Osteoblast (primary cell): Measurements from ENCODE around the gene IDI1. TPM values are rescaled to one million over a fixed set of nuclear protein-coding genes. Genes with fewer than 3 reads are reported as not detected.

Source experiments
- DNase-seq: peaks from one replicate; pipeline ENCODE4 v3.0.0; 2011; ENCODE audit warnings: low spot score, mixed read lengths; ENCODE audit not compliant: insufficient read length; ENCODE audit errors: missing footprints
- H2AFZ ChIP-seq: 2 replicates; pipeline ENCODE4 v1.6.0; 2011; ENCODE audit warnings: mild to moderate bottlenecking, low read length
- H3K27ac ChIP-seq: 2 replicates; pipeline ENCODE4 v1.5.1; 2011; ENCODE audit warnings: mild to moderate bottlenecking, low read depth, low read length, moderate library complexity
- H3K27me3 ChIP-seq: 2 replicates; pipeline ENCODE4 v1.6.0; 2012; ENCODE audit warnings: mild to moderate bottlenecking, control low read depth, inconsistent platforms, low read length, moderate library complexity; ENCODE audit not compliant: insufficient read depth
- H3K36me3 ChIP-seq: 2 replicates; pipeline ENCODE4 v1.5.1; 2011; ENCODE audit warnings: mild to moderate bottlenecking, low read length, control low read depth, moderate library complexity; ENCODE audit not compliant: insufficient read depth
- H3K4me1 ChIP-seq: 2 replicates; pipeline ENCODE4 v1.5.1; 2011; ENCODE audit warnings: mild to moderate bottlenecking, low read length, control low read depth, moderate library complexity; ENCODE audit not compliant: insufficient read depth
- H3K4me2 ChIP-seq: 2 replicates; pipeline ENCODE4 v1.6.0; 2011; ENCODE audit warnings: mild to moderate bottlenecking, low read length; ENCODE audit not compliant: insufficient read depth
- H3K4me3 ChIP-seq: fragments of 200-600 bp; sonication (generic); 3 replicates; pipeline ENCODE4 v1.5.1; 2012; ENCODE audit warnings: mild to moderate bottlenecking, low read length, inconsistent platforms; ENCODE audit not compliant: insufficient read depth
- H3K79me2 ChIP-seq: 2 replicates; pipeline ENCODE4 v1.6.0; 2012; ENCODE audit warnings: mild to moderate bottlenecking, low read length, control low read depth, inconsistent platforms; ENCODE audit not compliant: insufficient read depth
- H3K9me3 ChIP-seq: 2 replicates; pipeline ENCODE4 v1.5.1; 2011; ENCODE audit warnings: low read depth, low read length, control low read depth
- H4K20me1 ChIP-seq: 2 replicates; pipeline ENCODE4 v1.6.0; 2012; ENCODE audit warnings: mild to moderate bottlenecking, low read length, control low read depth; ENCODE audit not compliant: insufficient read depth
- CTCF ChIP-seq: IDR thresholded peaks from 2 replicates; pipeline ENCODE4 v1.5.1; 2011; ENCODE audit warnings: mild to moderate bottlenecking, low read depth, low read length, moderate library complexity; ENCODE audit errors: extremely low read depth
- total RNA-seq: library from RNA; depleted of rRNA; stranded (reverse); fragments of >200 nt; gene quantifications from 2 replicates; pipeline ENCODE4 v1.2.3, GENCODE V29; 2012

The IDI1 gene
- total RNA-seq, 1 donor = 104 TPM

GRCh38 chr10:996031-996430 lies 52.9 kb downstream of the IDI1 start:
- no peak overlapping the region for H2AFZ ChIP-seq
- no peak overlapping the region for H3K27ac ChIP-seq
- no peak overlapping the region for H3K4me3 ChIP-seq
- no peaks in the 10 kb centered on the region for H3K4me1 ChIP-seq
- H3K9me3 ChIP-seq = no peaks in the 10 kb centered on the region
- H4K20me1 ChIP-seq = peaks cover 38% of the 10 kb centered on the region
- no peaks in the 10 kb centered on the region for H3K27me3 ChIP-seq
- no peak overlapping the region for H3K4me2 ChIP-seq
- H3K36me3 ChIP-seq = peaks cover 86% of the 10 kb centered on the region
- no peak for DNase-seq
- peaks cover 80% of the 10 kb centered on the region for H3K79me2 ChIP-seq
- no peak for TF ChIP-seq CTCF

GRCh38 chr10:995559-995926 lies 53.4 kb downstream of the IDI1 start:
- DNase-seq = no peak
- peaks cover 81% of the 10 kb centered on the region for H3K36me3 ChIP-seq
- peaks cover 80% of the 10 kb centered on the region for H3K79me2 ChIP-seq

GRCh38 chr10:994836-995558 lies 53.9 kb downstream of the IDI1 start:
- DNase-seq = no peak

More at GRCh38 chr10:995559-995926, 53.4 kb downstream of the IDI1 start:
- Histone ChIP-seq H3K9me3 (no peaks in the 10 kb centered on the region), H4K20me1 (peaks cover 43% of the 10 kb centered on the region), H3K4me3 (no peak overlapping the region), H3K4me2 (no peak overlapping the region), H3K27me3 (no peaks in the 10 kb centered on the region), H3K27ac (no peak overlapping the region), H3K4me1 (no peaks in the 10 kb centered on the region), H2AFZ (no peak overlapping the region)
- TF ChIP-seq CTCF = no peak

More at GRCh38 chr10:994836-995558, 53.9 kb downstream of the IDI1 start:
- no peak overlapping the region for H3K4me3 ChIP-seq
- H3K4me1 ChIP-seq = peaks cover 1% of the 10 kb centered on the region
- no peak overlapping the region for H3K4me2 ChIP-seq
- H3K27me3 ChIP-seq = no peaks in the 10 kb centered on the region
- peaks cover 76% of the 10 kb centered on the region for H3K36me3 ChIP-seq
- H3K27ac ChIP-seq = peak overlapping the region; percentile 3
- peaks cover 83% of the 10 kb centered on the region for H3K79me2 ChIP-seq
- TF ChIP-seq CTCF = no peak
- no peak overlapping the region for H2AFZ ChIP-seq
- H4K20me1 ChIP-seq = peaks cover 45% of the 10 kb centered on the region
- no peaks in the 10 kb centered on the region for H3K9me3 ChIP-seq
